Body of pancreas (tissue), 4 donors: ENCODE data around the gene TIAM1.

Source experiments
- POLR2A ChIP-seq, 3 donors: fragments of 450-650 bp; IDR thresholded peaks; one replicate each; pipeline ENCODE4 v1.6.1; 2016; ENCODE audit warnings: antibody characterized with exemption in 3 of 3, mild to moderate bottlenecking in 2 of 3
- TF ChIP-seq, protein P1 (sequence below), 7 experiments: fragments of 450-650 bp in 4 of 7; fragments of 200-600 bp in 3 of 7; sonication (generic) in 3 of 7; IDR thresholded peaks; one replicate each; pipeline ENCODE4 v1.5.1; 2016 to 2019; ENCODE audit warnings: antibody characterized with exemption in 7 of 7

DNA sequence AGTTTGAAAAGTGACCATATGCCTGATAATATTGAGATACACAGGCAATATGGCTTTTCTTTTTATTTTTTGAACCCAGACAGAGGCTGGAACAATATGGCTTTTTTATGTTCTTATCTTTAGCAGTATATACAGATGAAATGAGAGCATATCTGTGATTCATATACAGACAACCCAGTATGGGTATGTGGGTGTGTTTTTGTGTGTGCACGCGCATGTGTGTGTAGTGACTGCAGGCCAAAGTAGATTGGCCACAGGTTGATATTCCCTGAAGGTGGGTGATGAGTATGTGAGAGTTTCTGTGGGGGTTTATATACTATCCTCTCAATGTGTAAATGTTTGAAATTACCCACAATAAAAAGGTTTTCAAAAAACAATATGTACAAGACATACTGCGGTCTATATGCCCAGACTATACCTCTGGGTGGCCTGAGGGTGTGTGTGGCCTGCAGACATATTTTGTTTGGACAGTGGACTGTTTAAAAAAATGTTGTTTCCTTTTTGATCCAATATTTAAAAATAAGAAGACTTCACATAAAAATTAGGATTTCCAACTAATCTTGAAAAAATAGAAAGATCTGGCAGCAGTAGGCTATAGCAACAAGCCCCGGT, 26.3 kb upstream of the TIAM1 start:
- TF ChIP-seq, protein P1, sequence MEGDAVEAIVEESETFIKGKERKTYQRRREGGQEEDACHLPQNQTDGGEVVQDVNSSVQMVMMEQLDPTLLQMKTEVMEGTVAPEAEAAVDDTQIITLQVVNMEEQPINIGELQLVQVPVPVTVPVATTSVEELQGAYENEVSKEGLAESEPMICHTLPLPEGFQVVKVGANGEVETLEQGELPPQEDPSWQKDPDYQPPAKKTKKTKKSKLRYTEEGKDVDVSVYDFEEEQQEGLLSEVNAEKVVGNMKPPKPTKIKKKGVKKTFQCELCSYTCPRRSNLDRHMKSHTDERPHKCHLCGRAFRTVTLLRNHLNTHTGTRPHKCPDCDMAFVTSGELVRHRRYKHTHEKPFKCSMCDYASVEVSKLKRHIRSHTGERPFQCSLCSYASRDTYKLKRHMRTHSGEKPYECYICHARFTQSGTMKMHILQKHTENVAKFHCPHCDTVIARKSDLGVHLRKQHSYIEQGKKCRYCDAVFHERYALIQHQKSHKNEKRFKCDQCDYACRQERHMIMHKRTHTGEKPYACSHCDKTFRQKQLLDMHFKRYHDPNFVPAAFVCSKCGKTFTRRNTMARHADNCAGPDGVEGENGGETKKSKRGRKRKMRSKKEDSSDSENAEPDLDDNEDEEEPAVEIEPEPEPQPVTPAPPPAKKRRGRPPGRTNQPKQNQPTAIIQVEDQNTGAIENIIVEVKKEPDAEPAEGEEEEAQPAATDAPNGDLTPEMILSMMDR (IDR thresholded peaks at IDR 0.05), result no peak
- no peak for TF ChIP-seq POLR2A (IDR thresholded peaks at IDR 0.05)
